ENCODE results near the gene SERGEF. TPM values are rescaled to one million over a fixed set of nuclear protein-coding genes. Genes with fewer than 3 reads are reported as not detected.

The SERGEF gene
- total and polyA plus RNA-seq, 2 of the 13 experiments (the other 11 are each of a cell fraction or from before 2014, with no cell fraction given): 54.5 to 114 TPM

GRCh38 chr11:17839450-17839849, 173.4 kb downstream of the SERGEF start:
- Histone ChIP-seq H3K4me2 (ENCODE audit: low read depth, low read length) (no peak overlapping the region), H3K4me1 (ENCODE audit: insufficient read depth, low read length) (peaks cover 3% of the 10 kb centered on the region), H3K79me2 (ENCODE audit: insufficient read depth, low read length) (no peaks in the 10 kb centered on the region), H3K27ac (ENCODE audit: extremely low read length, insufficient read depth, low read length) (no peak overlapping the region), H3K9ac (ENCODE audit: insufficient read depth, low read depth, low read length) (no peak overlapping the region), H4K20me1 (ENCODE audit: insufficient read depth, low read length) (0 out of 2 replicates have a peak, but pooled peaks cover 2% of the 10 kb centered on the region), H3K36me3 (replicated peaks in 1 of 2; ENCODE audit: control insufficient read depth in 1 of 2, insufficient read depth in 2 of 2, low read length in 2 of 2) (peaks cover 0 to 4% of the 10 kb centered on the region in 2 experiments; a peak in 2 of 5 replicates), H3K9me3 (ENCODE audit: low read length) (no peaks in the 10 kb centered on the region), H2AFZ (ENCODE audit: low read length) (no peak overlapping the region), H3K27me3 (ENCODE audit: control insufficient read depth in 1 of 2, insufficient read depth in 2 of 2, low read length in 2 of 2) (no peaks in the 10 kb centered on the region), H3K4me3 (replicated peaks in 1 of 3; ENCODE audit: insufficient read depth in 1 of 3, low read depth in 2 of 3, low read length in 3 of 3) (no peak overlapping the region)
- POLR2A ChIA-PET: no interaction called here
- 89% methylated on average over 3 of the region's 5 CpGs for WGBS (ENCODE audit: low lambda C conversion rate)
- no TSS peak for BruUV-seq (replicated peaks)
- TF ChIP-seq MNT (IDR thresholded peaks at IDR 0.05): peak; percentile 54
- TF ChIP-seq MTF1 (CRISPR knock-in tag; IDR thresholded peaks at IDR 0.05): no peak
- DNase-seq (ENCODE audit: low spot score): no peak
- intact Hi-C loops (cut with micrococcal nuclease; ENCODE audit: unreplicated experiment) (no loop called here), in situ Hi-C loops (cut with HindIII; ENCODE audit: extremely low pct_ligation_motif_present, low pct_unique_long_range_greater_than_20kb) (no loop called here)
- no peak for ATAC-seq
- CTCF ChIA-PET (ENCODE audit: low intra/inter-chr PET ratio, low total read pairs): no interaction called here
- FAIRE-seq: no peak

- ATAC-seq (no peak), FAIRE-seq (no peak), DNase-seq (ENCODE audit: low spot score) (no peak)
- no peaks in the 10 kb centered on the region for H3K27me3 ChIP-seq (ENCODE audit: control insufficient read depth in 1 of 2, insufficient read depth in 2 of 2, low read length in 2 of 2)
- POLR2A ChIA-PET: no interaction called here
- peaks cover 0 to 3% of the 10 kb centered on the region in 2 experiments; a peak in 1 of 5 replicates for H3K36me3 ChIP-seq (replicated peaks in 1 of 2; ENCODE audit: control insufficient read depth in 1 of 2, insufficient read depth in 2 of 2, low read length in 2 of 2)
- no peak overlapping the region for H3K27ac ChIP-seq (ENCODE audit: extremely low read length, insufficient read depth, low read length)
- WGBS (ENCODE audit: low lambda C conversion rate): 93% methylated on average over 3 of the region's 3 CpGs
- H3K4me3 ChIP-seq (replicated peaks in 1 of 3; ENCODE audit: insufficient read depth in 1 of 3, low read depth in 2 of 3, low read length in 3 of 3): no peak overlapping the region
- CTCF ChIA-PET (ENCODE audit: low intra/inter-chr PET ratio, low total read pairs): no interaction called here
- 0 out of 2 replicates have a peak, but pooled peaks cover 2% of the 10 kb centered on the region for H4K20me1 ChIP-seq (ENCODE audit: insufficient read depth, low read length)
- H2AFZ ChIP-seq (ENCODE audit: low read length): no peak overlapping the region
- no peak overlapping the region for H3K9ac ChIP-seq (ENCODE audit: insufficient read depth, low read depth, low read length)
- H3K9me3 ChIP-seq (ENCODE audit: low read length): no peaks in the 10 kb centered on the region
- no TSS peak for BruUV-seq (replicated peaks)
- no peak overlapping the region for H3K4me2 ChIP-seq (ENCODE audit: low read depth, low read length)
- intact Hi-C loops (cut with micrococcal nuclease; ENCODE audit: unreplicated experiment) (no loop called here), in situ Hi-C loops (cut with HindIII; ENCODE audit: extremely low pct_ligation_motif_present, low pct_unique_long_range_greater_than_20kb) (no loop called here)
- H3K79me2 ChIP-seq (ENCODE audit: insufficient read depth, low read length): no peaks in the 10 kb centered on the region
- peaks cover 13% of the 10 kb centered on the region for H3K4me1 ChIP-seq (ENCODE audit: insufficient read depth, low read length)
- TF ChIP-seq HIC2 (CRISPR knock-in tag; IDR thresholded peaks at IDR 0.05; ENCODE audit: low read depth) (no peak), PHF21A (CRISPR knock-in tag; IDR thresholded peaks at IDR 0.05) (no peak), RAD51 (IDR thresholded peaks at IDR 0.05; ENCODE audit: borderline replicate concordance) (no peak), TRAFD1 (CRISPR knock-in tag; IDR thresholded peaks at IDR 0.05; ENCODE audit: borderline replicate concordance) (no peak), ZSCAN21 (CRISPR knock-in tag; IDR thresholded peaks at IDR 0.05; ENCODE audit: borderline replicate concordance) (no peak), ZNF503 (CRISPR knock-in tag; IDR thresholded peaks at IDR 0.05) (no peak), YEATS2 (CRISPR knock-in tag; IDR thresholded peaks at IDR 0.05; ENCODE audit: borderline replicate concordance) (no peak), SP5 (CRISPR knock-in tag; IDR thresholded peaks at IDR 0.05; ENCODE audit: borderline replicate concordance, low read depth) (no peak), ZNF547 (CRISPR knock-in tag; IDR thresholded peaks at IDR 0.05) (no peak)
These were observed 174.7 kb downstream of the SERGEF start for GRCh38 chr11:17838102-17838501.
